BE2C (cell line): Measurements from ENCODE around the gene GIGYF2.

Experiments used
- DNase-seq: peaks from one replicate; pipeline ENCODE4 v3.0.0-alpha.2; 2020
- H3K27me3 ChIP-seq: fragments of 250-450 bp; sonication (Bioruptor Pico); 2 replicates; pipeline ENCODE4 v1.5.1; 2020; ENCODE audit warnings: mild to moderate bottlenecking
- H3K36me3 ChIP-seq: fragments of 250-450 bp; sonication (Bioruptor Pico); 2 replicates; pipeline ENCODE4 v1.5.1; 2020; ENCODE audit warnings: mild to moderate bottlenecking
- H3K4me1 ChIP-seq: fragments of 250-450 bp; sonication (Bioruptor Pico); 2 replicates; pipeline ENCODE4 v1.5.1; 2020
- H3K4me3 ChIP-seq: 2 replicates; pipeline ENCODE4 v1.5.1; 2011; ENCODE audit warnings: low read depth, low read length
- H3K9me3 ChIP-seq: fragments of 250-450 bp; sonication (Bioruptor Pico); 2 replicates; pipeline ENCODE4 v1.5.1; 2020
- TF ChIP-seq, protein P1 (sequence below): IDR thresholded peaks from 2 replicates; pipeline ENCODE4 v1.5.1; 2012; ENCODE audit warnings: mild to moderate bottlenecking, low read depth, low read length

GIGYF2 gene

DNA sequence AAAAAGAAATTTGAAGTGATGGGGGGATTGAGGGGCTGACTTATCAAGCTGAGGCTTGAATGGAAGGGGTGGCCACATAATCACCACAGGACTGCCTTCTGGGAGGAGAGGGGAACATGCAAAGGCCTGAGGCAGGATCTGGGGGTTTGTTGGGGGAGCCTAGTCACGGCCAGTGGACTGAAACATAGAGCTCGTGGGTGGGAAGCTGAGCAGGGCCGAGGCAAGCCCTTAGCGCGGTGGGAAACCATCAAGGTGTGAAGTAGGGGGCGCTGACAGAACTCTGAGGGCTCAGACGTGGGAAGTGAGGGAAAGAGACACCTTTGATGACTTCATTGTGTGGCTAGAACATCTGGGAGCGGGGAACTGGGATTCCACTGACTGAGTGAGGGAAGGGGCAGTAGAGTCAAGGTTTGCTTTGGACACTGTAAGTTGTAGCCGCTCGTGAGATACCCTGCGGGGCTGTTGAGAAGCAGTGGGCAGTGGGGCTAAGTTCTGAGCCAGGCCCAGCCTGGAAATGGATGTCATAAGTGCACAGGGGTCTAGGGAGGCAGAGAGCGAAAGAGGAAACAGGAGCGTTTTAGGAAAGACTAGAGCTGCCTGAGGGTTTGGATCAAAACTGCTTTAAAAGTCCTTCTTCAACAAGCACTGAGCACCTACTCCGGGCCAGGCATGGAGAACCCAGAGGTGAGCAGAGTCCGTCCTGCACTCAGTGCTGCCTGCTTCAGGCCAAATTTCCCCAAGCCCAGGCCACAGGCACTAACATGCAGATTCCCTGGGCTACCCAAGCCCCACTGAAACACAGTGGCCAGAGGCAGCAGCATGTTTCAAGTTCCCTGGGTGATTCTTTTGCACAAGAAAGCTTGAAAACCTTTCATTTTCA, 172.2 kb downstream of the GIGYF2 start:
- Histone ChIP-seq H3K4me1 (no peaks in the 10 kb centered on the region), H3K27me3 (no peaks in the 10 kb centered on the region), H3K4me3 (no peak overlapping the region), H3K36me3 (no peaks in the 10 kb centered on the region), H3K9me3 (no peaks in the 10 kb centered on the region)
- DNase-seq, result no peak
- TF ChIP-seq, protein P1, sequence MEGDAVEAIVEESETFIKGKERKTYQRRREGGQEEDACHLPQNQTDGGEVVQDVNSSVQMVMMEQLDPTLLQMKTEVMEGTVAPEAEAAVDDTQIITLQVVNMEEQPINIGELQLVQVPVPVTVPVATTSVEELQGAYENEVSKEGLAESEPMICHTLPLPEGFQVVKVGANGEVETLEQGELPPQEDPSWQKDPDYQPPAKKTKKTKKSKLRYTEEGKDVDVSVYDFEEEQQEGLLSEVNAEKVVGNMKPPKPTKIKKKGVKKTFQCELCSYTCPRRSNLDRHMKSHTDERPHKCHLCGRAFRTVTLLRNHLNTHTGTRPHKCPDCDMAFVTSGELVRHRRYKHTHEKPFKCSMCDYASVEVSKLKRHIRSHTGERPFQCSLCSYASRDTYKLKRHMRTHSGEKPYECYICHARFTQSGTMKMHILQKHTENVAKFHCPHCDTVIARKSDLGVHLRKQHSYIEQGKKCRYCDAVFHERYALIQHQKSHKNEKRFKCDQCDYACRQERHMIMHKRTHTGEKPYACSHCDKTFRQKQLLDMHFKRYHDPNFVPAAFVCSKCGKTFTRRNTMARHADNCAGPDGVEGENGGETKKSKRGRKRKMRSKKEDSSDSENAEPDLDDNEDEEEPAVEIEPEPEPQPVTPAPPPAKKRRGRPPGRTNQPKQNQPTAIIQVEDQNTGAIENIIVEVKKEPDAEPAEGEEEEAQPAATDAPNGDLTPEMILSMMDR, result no peak

DNA sequence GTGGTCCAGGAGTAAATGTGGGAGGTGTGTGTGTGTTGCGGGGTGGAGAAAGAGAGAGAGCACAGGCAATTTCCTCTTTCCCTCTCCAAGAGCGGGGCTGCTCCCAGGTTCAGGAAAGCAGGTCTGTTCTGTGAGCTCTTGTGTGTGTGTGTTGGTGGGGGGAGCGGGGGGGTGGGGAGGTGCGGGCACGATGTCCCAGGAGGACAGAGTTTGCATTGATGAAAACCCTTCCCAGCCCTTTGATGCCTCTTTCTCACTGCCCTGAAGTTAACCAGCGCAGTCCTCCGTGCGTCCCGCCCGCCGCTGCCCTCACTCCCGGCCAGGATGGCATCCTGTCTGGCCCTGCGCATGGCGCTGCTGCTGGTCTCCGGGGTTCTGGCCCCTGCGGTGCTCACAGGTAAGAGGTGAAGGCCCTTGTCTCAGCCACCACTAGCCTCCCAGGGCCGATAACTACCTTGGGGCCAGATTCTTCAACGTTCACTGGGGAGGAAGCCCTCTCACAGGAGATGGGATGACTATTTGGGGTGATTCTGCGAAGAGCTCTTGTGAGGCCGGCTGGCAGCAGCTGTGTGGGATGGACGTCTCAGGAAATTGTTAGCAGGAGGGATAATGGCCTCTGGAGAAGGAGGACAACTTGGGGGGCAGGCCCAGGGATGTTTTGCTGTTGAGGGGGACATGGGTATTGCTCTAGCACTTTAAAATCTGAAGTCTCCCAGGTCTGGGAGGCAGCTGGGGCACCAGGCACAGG, 173.1 kb downstream of the GIGYF2 start, which contains the start of gene SNORC:
Gene SNORC, plus strand, starts transcription at position 247 of the 748 bp plus-strand sequence. Its CDS starts 78 bp downstream, at position 325.
- Histone ChIP-seq H3K4me1 (no peaks in the 10 kb centered on the region), H3K9me3 (no peaks in the 10 kb centered on the region), H3K36me3 (no peaks in the 10 kb centered on the region), H3K4me3 (no peak within 1 kb of the TSS), H3K27me3 (peaks cover under 1% of the 10 kb centered on the region; the same call in 1 of the 2 replicates)
- TF ChIP-seq, protein P1, result no peak
- no peak for DNase-seq

DNA sequence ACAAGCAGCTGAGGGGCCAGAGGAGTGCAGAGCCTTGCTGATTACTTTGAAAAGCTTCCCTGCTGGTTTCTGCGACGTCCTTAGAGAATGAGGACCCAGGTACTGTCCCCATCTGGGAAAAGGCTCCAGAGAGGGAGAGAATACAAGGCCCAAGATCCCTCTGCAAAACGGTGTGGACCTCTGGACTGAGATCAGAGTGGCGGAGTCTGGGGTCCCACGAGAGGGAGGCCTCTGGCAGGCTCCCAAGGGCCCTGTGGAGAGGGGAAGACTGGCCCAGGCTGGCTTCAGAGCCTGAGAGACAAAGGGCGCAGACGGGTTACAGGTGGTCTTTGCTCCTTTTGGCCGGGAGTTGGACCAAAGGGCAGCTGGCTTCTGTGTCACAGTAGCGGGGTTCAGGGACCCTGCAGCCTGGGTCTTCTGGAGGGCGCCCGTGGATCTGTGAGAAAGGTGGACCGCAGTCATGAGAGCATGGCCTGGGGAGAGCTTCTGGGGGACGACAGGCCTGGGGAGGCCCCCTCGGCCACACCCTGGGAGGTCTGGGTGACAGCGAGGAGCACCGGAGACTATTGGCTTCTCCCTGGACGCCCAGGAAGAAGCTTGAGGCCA, 173.7 kb downstream of the GIGYF2 start:
- TF ChIP-seq, protein P1, result no peak
- H3K36me3 ChIP-seq, result no peaks in the 10 kb centered on the region
- H3K4me3 ChIP-seq, result no peak overlapping the region
- no peaks in the 10 kb centered on the region for H3K9me3 ChIP-seq
- H3K4me1 ChIP-seq, result no peaks in the 10 kb centered on the region
- H3K27me3 ChIP-seq, result peaks cover 7% of the 10 kb centered on the region
- DNase-seq, result no peak

DNA sequence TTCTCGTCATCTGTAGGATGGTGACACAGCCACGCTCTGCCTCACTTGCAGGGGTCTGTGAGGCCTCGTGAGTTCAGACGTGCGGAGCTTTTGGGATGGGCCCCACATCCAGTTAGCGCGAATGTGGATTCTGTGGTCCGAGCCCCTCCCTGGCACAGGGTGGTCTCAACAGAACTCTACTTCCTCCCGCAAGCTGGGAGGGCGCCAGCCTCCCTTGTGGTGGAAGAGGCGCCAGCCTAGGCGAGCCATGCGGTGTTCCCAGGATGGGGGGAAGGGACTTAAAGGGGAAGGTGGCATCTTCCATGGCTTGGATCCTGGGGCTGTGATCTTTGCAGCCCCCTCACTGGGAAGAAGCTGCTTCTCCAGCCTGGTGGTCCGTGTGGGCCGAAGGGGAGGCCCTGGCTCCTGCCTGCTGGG, 174.3 kb downstream of the GIGYF2 start:
- Histone ChIP-seq H3K27me3 (peaks cover 11% of the 10 kb centered on the region), H3K4me3 (no peak overlapping the region), H3K36me3 (no peaks in the 10 kb centered on the region), H3K4me1 (no peaks in the 10 kb centered on the region), H3K9me3 (no peaks in the 10 kb centered on the region)
- DNase-seq, result no peak
- TF ChIP-seq, protein P1, result no peak

DNA sequence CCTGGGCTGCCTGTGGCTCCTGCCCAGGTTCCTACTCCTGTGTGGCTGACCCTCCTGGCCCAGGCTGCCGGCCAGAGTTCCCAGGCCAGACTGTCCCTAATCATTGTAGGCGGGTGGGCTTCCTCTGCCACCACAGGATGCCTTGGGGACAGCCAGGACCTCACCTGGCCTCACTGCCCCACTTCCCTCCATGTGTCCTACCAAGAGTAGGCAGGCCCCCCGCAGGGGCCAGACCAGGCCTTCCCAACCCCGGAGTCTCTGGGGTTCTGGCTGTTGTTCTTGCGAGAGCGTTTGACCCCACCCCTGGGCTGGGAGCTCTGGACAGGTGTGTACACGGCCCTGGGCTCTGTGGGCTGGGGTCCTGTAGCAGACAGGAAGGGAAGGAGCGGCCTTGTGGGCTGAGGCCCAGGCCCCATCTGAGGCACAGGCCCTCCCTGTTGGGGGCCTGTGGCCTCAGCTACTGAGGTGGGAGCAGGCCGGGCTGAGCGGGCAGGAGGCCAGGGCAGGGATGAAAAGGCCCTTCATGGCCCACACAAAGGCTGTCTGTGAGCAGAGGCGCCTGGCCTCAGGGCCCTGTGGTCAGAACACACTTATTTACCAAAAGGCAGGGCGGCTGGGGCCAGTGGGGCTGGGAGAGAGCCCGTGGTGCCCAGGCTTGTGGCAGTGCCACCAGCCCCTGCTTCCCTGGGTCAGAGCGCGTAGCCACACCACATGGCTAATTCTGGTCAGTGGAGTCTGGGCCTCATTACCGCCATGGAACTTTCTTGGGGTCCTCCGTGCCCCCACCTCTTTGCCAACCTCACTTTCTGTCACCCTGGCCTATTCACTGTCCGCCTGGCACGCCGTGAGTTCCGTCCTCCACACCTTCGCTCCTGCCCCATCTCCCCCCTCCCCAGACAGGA, 175.0 kb downstream of the GIGYF2 start:
- DNase-seq, result no peak
- TF ChIP-seq, protein P1, result no peak
- peaks cover 17% of the 10 kb centered on the region for H3K27me3 ChIP-seq
- no peaks in the 10 kb centered on the region for H3K4me1 ChIP-seq
- H3K9me3 ChIP-seq, result no peaks in the 10 kb centered on the region
- H3K36me3 ChIP-seq, result no peaks in the 10 kb centered on the region
- H3K4me3 ChIP-seq, result no peak overlapping the region
